GM21576 (cell line): ENCODE measurements around the gene FANCF.

Experiments
- ATAC-seq: cut with Tn5 transposase; IDR thresholded peaks from one replicate; pipeline ENCODE4 v1.9.1; 2021; ENCODE audit warnings: mild to moderate bottlenecking, moderate library complexity; ENCODE audit not compliant: unreplicated experiment

Gene FANCF

GRCh38 chr11:22626573-22627239 is 1.1 kb upstream of the FANCF start:
- no peak for ATAC-seq

- peak; percentile 56 for ATAC-seq
These were observed 728 bp downstream of the FANCF start for GRCh38 chr11:22624742-22625447.

- ATAC-seq, result no peak
These were observed 7.8 kb downstream of the FANCF start for GRCh38 chr11:22617868-22618267.

- no peak for ATAC-seq
These were observed 21.7 kb downstream of the FANCF start for GRCh38 chr11:22603933-22604332.

- no peak for ATAC-seq
These were observed 23.1 kb downstream of the FANCF start for GRCh38 chr11:22602504-22602903.

- no peak for ATAC-seq
These were observed 26.2 kb downstream of the FANCF start for GRCh38 chr11:22599458-22599857.

GRCh38 chr11:22597062-22597461 is 28.6 kb downstream of the FANCF start:
- no peak for ATAC-seq

GRCh38 chr11:22584976-22585375 is 40.6 kb downstream of the FANCF start:
- no peak for ATAC-seq

- ATAC-seq, result no peak
These were observed 41.6 kb downstream of the FANCF start for GRCh38 chr11:22583963-22584492.

- no peak for ATAC-seq
These were observed 43.5 kb downstream of the FANCF start for GRCh38 chr11:22582151-22582410.

- no peak for ATAC-seq
These were observed 44.1 kb downstream of the FANCF start for GRCh38 chr11:22581354-22582150.

GRCh38 chr11:22577854-22578253 is 47.8 kb downstream of the FANCF start:
- ATAC-seq, result no peak
